Adrenal gland (tissue), 12 donors: ENCODE measurements around the gene TIMP3. TPM values are rescaled to one million over a fixed set of nuclear protein-coding genes. Genes with fewer than 3 reads are reported as not detected.

Experiments used
- DNase-seq, 7 donors: peaks; one replicate each; pipeline ENCODE4 v3.0.0-alpha.2; 2019 to 2020
- H3K27ac ChIP-seq, 5 donors: fragments of 200-600 bp; sonication (generic) in 4 of 5; 1 replicate in 3 of 5; 2 replicates in 2 of 5; pipeline versions ENCODE4 v1.5.1 to v1.8.0; 2016 to 2020; ENCODE audit warnings: mild to moderate bottlenecking in 1 of 5
- H3K27me3 ChIP-seq: fragments of 200-600 bp; 2 replicates; pipeline ENCODE4 v1.8.0; 2021
- H3K36me3 ChIP-seq, 2 donors: fragments of 200-600 bp; replicated peaks in 1 of 2; 1 replicate in 1 of 2; 2 replicates in 1 of 2; pipeline versions ENCODE4 v1.5.1 to v1.8.0; 2018 to 2022
- H3K4me1 ChIP-seq, 2 donors: fragments of 200-600 bp; replicated peaks in 1 of 2; 1 replicate in 1 of 2; 2 replicates in 1 of 2; pipeline versions ENCODE4 v1.5.1 to v1.8.0; 2018 to 2021
- H3K4me3 ChIP-seq, 4 donors: fragments of 200-600 bp; sonication (generic) in 3 of 4; one replicate each; pipeline ENCODE4 v1.5.1; 2016 to 2018
- H3K9me3 ChIP-seq, 3 donors: fragments of 200-600 bp; sonication (generic) in 1 of 3; replicated peaks in 1 of 3; 1 replicate in 2 of 3; 2 replicates in 1 of 3; pipeline versions ENCODE4 v1.5.1 to v1.8.0; 2016 to 2021
- CTCF ChIP-seq, 6 experiments: fragments of 450-650 bp in 4 of 6; fragments of 200-600 bp in 2 of 6; sonication (generic) in 1 of 6; IDR thresholded peaks; 1 replicate in 5 of 6; 2 replicates in 1 of 6; pipeline versions ENCODE4 v1.5.1 to v1.8.0; 2016 to 2021; ENCODE audit warnings: antibody characterized with exemption in 6 of 6, mild to moderate bottlenecking in 2 of 6, moderate library complexity in 1 of 6
- POLR2A ChIP-seq, 2 donors: fragments of 450-650 bp; IDR thresholded peaks; one replicate each; pipeline ENCODE4 v1.6.1; 2017; ENCODE audit warnings: antibody characterized with exemption in 2 of 2, mild to moderate bottlenecking in 2 of 2, moderate library complexity in 1 of 2
- WGBS, 4 donors: extraction: QIAGEN DNeasy Blood & Tissue Kit in 2 of 4; methylation state at CpG; one replicate each; pipeline versions ENCODE4 v1.1.5 to v1.1.7; 2013 to 2017; 5-methylcytosine and 5-hydroxymethylcytosine counted together
- intact Hi-C, 2 donors: fragments of 100-400 bp; cut with DNase I; formaldehyde crosslinking; loops; one replicate each; pipeline versions ENCODE4 v1.14.1 to v1.15.0; 2022 to 2023
- polyA plus RNA-seq, 3 donors: library from polyadenylated mRNA; stranded (reverse); fragments of 200-250 nt in 2 of 3; fragments of 350-450 nt in 1 of 3; fragmentation: Illumina TruSeq in 1 of 3; extraction: RNeasy Lipid Tissue Mini Kit (QIAGEN cat#74804) in 1 of 3; gene quantifications; one replicate each; pipeline ENCODE4 v1.2.3, GENCODE V29; 2013 to 2014
- total RNA-seq, 9 donors: library from RNA; depleted of rRNA in 4 of 9; stranded (reverse); fragments of >200 nt in 4 of 9; fragments of 120-200 nt in 1 of 9; fragmentation: NEBNext Ultra II Directional in 1 of 9; extraction: Animal tissue kit (Norgen Biotek cat#: 25700) in 1 of 9; gene quantifications; one replicate each; pipeline versions ENCODE4 v1.1.0 to v1.2.4, GENCODE V29; 2013 to 2023
- donor health status: healthy with polysubstance abuse.
- donor health status: Bipolar disorder and iron deficiency.
- donor health status: DM: yes; HTN: yes; CAD: no.
- donor health status: DM: no; HTN: no; CAD: no.
- donor health status: DM: no; HTN: no; CAD: no.
- donor health status: DM: yes; HTN: yes; CAD: no.

The TIMP3 gene
- total and polyA plus RNA-seq, 12 donors = 78.0 to 677 (median 334) TPM

- intact Hi-C loops = no loop called here
- Histone ChIP-seq H3K27me3 (no peaks in the 10 kb centered on the region), H3K9me3 (no peaks in the 10 kb centered on the region), H3K27ac (no peak overlapping the region), H3K4me1 (peaks cover 0 to 5% of the 10 kb centered on the region in 2 donors), H3K36me3 (no peaks in the 10 kb centered on the region), H3K4me3 (no peak overlapping the region)
- no peak for DNase-seq
- TF ChIP-seq CTCF (IDR thresholded peaks at IDR 0.05) (no peak), POLR2A (IDR thresholded peaks at IDR 0.05) (no peak)
- 65 to 72% (median 66%) methylated on average over 9 to 10 of the region's 10 CpGs for WGBS, 4 donors
These were observed 73.5 kb downstream of the TIMP3 start for GRCh38 chr22:32874976-32875375.

GRCh38 chr22:32876516-32876915, 75.0 kb downstream of the TIMP3 start:
- no peak for DNase-seq
- TF ChIP-seq CTCF (IDR thresholded peaks at IDR 0.05) (no peak), POLR2A (IDR thresholded peaks at IDR 0.05) (no peak)
- Histone ChIP-seq H3K4me1 (peaks cover 10 to 16% of the 10 kb centered on the region in 2 donors), H3K36me3 (no peaks in the 10 kb centered on the region), H3K9me3 (no peaks in the 10 kb centered on the region), H3K4me3 (no peak overlapping the region), H3K27ac (no peak overlapping the region), H3K27me3 (no peaks in the 10 kb centered on the region)
- intact Hi-C loops = no loop called here
- WGBS, 4 donors = 91 to 97% (median 93%) methylated on average over 2 of the region's 2 CpGs

DNA sequence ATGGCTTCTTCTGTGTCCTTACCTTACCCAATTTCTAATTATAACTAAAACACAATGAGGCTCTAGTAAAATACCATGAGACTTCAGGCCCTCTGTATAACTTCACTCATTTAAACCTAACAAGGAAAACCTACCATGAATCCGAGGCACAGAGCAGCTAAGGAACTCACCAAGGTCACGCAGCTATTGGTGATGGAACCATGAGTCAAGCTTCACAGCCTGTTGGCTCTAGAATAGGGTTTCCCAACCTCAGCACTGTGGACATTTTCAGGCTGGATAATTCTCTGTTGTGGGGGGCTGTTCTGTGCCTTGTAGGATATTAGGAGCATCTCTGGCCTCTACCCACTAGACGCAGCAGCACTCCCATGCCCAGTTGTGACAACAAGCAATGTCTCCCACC, 75.7 kb downstream of the TIMP3 start:
- H3K9me3 ChIP-seq = no peaks in the 10 kb centered on the region
- DNase-seq = peak in 5 of 7 donors; percentile 56 to 69 (median 59)
- no peak overlapping the region for H3K4me3 ChIP-seq
- TF ChIP-seq POLR2A (IDR thresholded peaks at IDR 0.05) (no peak), CTCF (IDR thresholded peaks at IDR 0.05) (no peak)
- 61 to 69% (median 62%) methylated on average over 2 to 3 of the region's 3 CpGs for WGBS, 4 donors
- intact Hi-C loops = no loop called here
- no peaks in the 10 kb centered on the region for H3K36me3 ChIP-seq
- no peaks in the 10 kb centered on the region for H3K27me3 ChIP-seq
- H3K27ac ChIP-seq = peak overlapping the region in 1 of 5 donors; percentile 58
- peaks cover 10 to 17% of the 10 kb centered on the region in 2 donors for H3K4me1 ChIP-seq

DNA sequence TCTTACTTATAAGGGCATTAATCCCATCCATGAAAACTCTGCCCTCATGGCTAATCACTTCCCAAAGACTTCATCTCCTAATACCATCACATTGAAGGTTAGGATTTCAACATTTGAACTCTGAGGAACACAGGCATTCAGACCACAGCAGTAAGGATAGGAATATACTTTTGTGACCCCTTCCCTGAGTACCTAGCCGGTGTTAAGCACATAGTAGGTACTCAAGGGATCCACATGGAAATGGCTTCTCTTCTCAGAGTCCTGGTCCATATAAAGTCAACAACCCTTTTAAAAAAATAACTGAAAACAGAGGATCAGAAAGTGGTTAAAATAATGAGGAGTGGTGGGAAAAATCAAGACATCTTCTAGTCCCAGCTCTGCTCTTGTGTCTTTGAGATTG, 78.0 kb downstream of the TIMP3 start:
- H3K27me3 ChIP-seq = no peaks in the 10 kb centered on the region
- WGBS, 4 donors = 94 to 100% (median 96%) methylated on average over 1 of the region's 1 CpG

More for the DNA sequence above, 78.0 kb downstream of the TIMP3 start:
- no peak for DNase-seq
- peaks cover 10 to 17% of the 10 kb centered on the region in 2 donors for H3K4me1 ChIP-seq
- H3K27ac ChIP-seq = no peak overlapping the region
- TF ChIP-seq CTCF (IDR thresholded peaks at IDR 0.05) = no peak
- TF ChIP-seq POLR2A (IDR thresholded peaks at IDR 0.05) = no peak
- H3K36me3 ChIP-seq = no peaks in the 10 kb centered on the region
- intact Hi-C loops = no loop called here
- no peaks in the 10 kb centered on the region for H3K9me3 ChIP-seq
- H3K4me3 ChIP-seq = no peak overlapping the region
